Cardiac muscle cell (in vitro differentiated cells and primary cell): ENCODE measurements around the gene YBEY. TPM values are rescaled to one million over a fixed set of nuclear protein-coding genes. Genes with fewer than 3 reads are reported as not detected.

Experiments
- DNase-seq, 2 donors: peaks; one replicate each; pipeline versions ENCODE4 v3.0.0 to v3.0.0-alpha.2; 2010 to 2017; ENCODE audit warnings: low read depth in 1 of 2, low spot score in 1 of 2
- H3K27ac ChIP-seq: fragments of 200-600 bp; sonication (generic); 2 replicates; pipeline ENCODE4 v1.5.1; 2016
- H3K27me3 ChIP-seq: fragments of 200-600 bp; sonication (generic); 2 replicates; pipeline ENCODE4 v1.6.0; 2016; ENCODE audit warnings: control low read depth
- H3K36me3 ChIP-seq: fragments of 200-600 bp; sonication (generic); 2 replicates; pipeline ENCODE4 v1.5.1; 2016; ENCODE audit warnings: control low read depth
- H3K4me1 ChIP-seq: fragments of 200-600 bp; sonication (generic); 2 replicates; pipeline ENCODE4 v1.8.1; 2017; ENCODE audit warnings: low read depth, mild to moderate bottlenecking, mixed run types
- H3K4me3 ChIP-seq: fragments of 200-600 bp; sonication (generic); 2 replicates; pipeline ENCODE4 v1.5.1; 2016; ENCODE audit warnings: mild to moderate bottlenecking
- H3K9me3 ChIP-seq: fragments of 200-600 bp; sonication (generic); 2 replicates; pipeline ENCODE4 v1.5.1; 2017; ENCODE audit warnings: low read depth, mild to moderate bottlenecking, control low read depth
- CTCF ChIP-seq: IDR thresholded peaks from 2 replicates; pipeline ENCODE4 v1.5.1; 2012; ENCODE audit warnings: low read depth, mild to moderate bottlenecking, low read length
- polyA plus RNA-seq: library from polyadenylated mRNA; unstranded; fragments of >200 nt; fragmentation: Nextera tagmentation; extraction: Ambion mirVana; gene quantifications from 2 replicates; pipeline ENCODE4 v1.2.1, GENCODE V29; 2016
- total RNA-seq: library from RNA; depleted of rRNA; stranded (reverse); fragments of >200 nt; gene quantifications from 2 replicates; pipeline ENCODE4 v1.2.3, GENCODE V29; 2016

YBEY gene
- total and polyA plus RNA-seq, 2 experiments from 2014 or later: 17.9 to 25.5 TPM

DNA sequence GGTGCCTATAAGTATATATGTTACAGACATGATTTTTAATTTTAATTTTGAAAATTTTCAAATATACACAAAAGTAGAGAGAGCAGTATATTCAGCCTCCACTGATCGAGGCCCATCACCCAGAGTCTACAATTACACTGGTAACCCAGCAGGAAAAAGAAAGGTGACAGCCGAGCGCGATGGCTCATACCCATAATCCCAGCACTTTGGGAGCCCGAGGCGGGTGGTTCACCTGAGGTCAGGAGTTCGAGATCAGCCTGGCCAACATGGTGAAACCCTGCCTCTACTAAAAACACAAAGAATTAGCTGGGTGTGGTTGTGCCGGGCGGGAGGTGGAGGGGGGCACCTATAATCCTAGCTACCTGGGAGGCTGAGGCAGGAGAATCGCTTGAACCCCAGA lies 1.4 kb downstream of the YBEY start:
- no peak for DNase-seq
- H3K36me3 ChIP-seq: peaks cover under 1% of the 10 kb centered on the region
- TF ChIP-seq CTCF: no peak
- no peak overlapping the region for H3K27ac ChIP-seq
- H3K9me3 ChIP-seq: no peaks in the 10 kb centered on the region
- peaks cover 14% of the 10 kb centered on the region for H3K4me1 ChIP-seq
- no peak overlapping the region for H3K4me3 ChIP-seq
- no peaks in the 10 kb centered on the region for H3K27me3 ChIP-seq

DNA sequence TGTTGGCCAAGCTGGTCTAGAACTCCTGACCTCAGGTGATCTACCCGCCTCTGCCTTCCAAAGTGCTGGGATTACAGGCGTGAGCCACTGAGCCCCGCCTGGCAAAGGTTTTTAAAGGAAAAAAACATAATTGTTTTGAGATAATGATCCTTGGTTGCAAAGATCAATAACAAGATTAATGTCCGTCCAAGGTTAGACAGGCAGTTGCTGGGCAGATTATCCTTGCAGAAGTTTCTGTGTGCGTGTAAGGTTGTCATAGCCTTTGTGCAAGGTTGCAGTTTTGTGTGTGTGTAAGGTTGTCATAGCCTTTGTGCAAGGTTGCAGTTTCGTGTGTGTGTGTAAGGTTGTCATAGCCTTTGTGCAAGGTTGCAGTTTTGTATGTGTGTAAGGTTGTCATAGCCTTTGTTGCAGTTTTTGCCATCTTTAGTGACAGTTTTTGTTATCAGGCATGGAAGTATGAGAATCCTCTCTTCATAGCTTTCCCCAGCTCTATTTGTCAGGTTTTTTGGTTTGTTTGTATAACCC lies 3.6 kb downstream of the YBEY start:
- Histone ChIP-seq H3K27ac (no peak overlapping the region), H3K36me3 (no peaks in the 10 kb centered on the region), H3K4me3 (no peak overlapping the region), H3K9me3 (no peaks in the 10 kb centered on the region), H3K27me3 (no peaks in the 10 kb centered on the region), H3K4me1 (peaks cover 5% of the 10 kb centered on the region)
- DNase-seq: no peak
- TF ChIP-seq CTCF: no peak

- H3K27me3 ChIP-seq: no peaks in the 10 kb centered on the region
- no peak for TF ChIP-seq CTCF
- no peaks in the 10 kb centered on the region for H3K4me1 ChIP-seq
- no peaks in the 10 kb centered on the region for H3K36me3 ChIP-seq
- H3K9me3 ChIP-seq: no peaks in the 10 kb centered on the region
- DNase-seq: no peak
- no peak overlapping the region for H3K4me3 ChIP-seq
- no peak overlapping the region for H3K27ac ChIP-seq
Observed at GRCh38 chr21:46291561-46291960, 5.4 kb downstream of the YBEY start.

DNA sequence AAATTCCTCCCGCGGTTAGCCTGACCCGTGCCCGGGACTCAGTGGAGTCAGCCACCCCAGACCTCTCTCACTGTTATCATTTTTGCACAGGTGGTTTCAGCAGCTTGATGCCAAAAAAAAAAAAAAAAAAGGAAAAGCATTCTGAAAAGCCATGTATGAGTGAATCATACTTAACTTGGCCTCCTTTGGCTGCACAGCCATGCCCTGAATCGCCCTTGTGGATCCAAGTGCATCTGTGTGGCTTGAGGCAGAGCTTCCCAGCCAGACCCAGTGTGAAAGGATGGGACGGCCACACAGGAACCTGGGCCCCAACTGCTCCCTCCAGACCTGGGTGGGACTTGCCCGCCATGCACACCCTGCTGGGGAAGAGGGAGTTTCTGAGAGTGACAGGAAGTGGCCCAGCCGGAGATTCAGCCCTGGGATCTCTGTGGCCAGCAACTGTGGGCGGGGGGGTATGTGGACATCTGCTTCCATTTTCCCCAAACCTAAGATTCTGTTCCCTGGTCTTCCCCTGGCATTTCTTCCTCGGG lies 8.6 kb downstream of the YBEY start:
- DNase-seq: peak in 1 of 2 donors; percentile 73
- no peaks in the 10 kb centered on the region for H3K36me3 ChIP-seq
- H3K27ac ChIP-seq: no peak overlapping the region
- H3K9me3 ChIP-seq: no peaks in the 10 kb centered on the region
- H3K4me3 ChIP-seq: no peak overlapping the region
- H3K4me1 ChIP-seq: no peaks in the 10 kb centered on the region
- TF ChIP-seq CTCF: no peak
- H3K27me3 ChIP-seq: peaks cover 9% of the 10 kb centered on the region

- Histone ChIP-seq H3K27ac (no peak overlapping the region), H3K4me3 (no peak overlapping the region), H3K4me1 (no peaks in the 10 kb centered on the region), H3K36me3 (no peaks in the 10 kb centered on the region), H3K9me3 (no peaks in the 10 kb centered on the region), H3K27me3 (peaks cover 9% of the 10 kb centered on the region)
- TF ChIP-seq CTCF: no peak
- peak in 1 of 2 donors; percentile 75 for DNase-seq
Observed at GRCh38 chr21:46295177-46295770, 9.1 kb downstream of the YBEY start.
